GM21528 (cell line): ENCODE data around the gene FABP1.

Experiments
- ATAC-seq: cut with Tn5 transposase; IDR thresholded peaks from one replicate; pipeline ENCODE4 v1.9.1; 2021; ENCODE audit warnings: mild to moderate bottlenecking, moderate library complexity; ENCODE audit not compliant: unreplicated experiment, low FRiP score

FABP1 gene

DNA sequence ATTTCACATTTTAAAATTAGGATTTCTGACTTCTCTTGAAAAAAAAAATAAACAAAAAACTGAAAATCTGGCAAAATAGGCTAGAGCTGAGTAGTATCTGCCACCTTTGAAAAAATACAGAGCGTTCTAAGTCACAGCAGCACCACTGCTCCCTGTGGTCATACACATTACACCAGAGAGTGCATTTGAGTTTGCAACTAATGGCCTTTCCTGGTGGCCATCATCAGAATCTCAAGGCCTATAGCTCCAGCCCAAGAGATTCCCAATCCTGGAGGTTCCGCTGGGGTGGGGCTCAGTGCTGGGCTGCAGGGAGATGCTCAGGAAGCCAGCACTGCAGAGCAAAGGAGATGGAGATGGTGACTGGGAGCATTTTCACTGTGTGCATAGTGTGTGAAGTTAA is 42.8 kb downstream of the FABP1 start:
- ATAC-seq = no peak

DNA sequence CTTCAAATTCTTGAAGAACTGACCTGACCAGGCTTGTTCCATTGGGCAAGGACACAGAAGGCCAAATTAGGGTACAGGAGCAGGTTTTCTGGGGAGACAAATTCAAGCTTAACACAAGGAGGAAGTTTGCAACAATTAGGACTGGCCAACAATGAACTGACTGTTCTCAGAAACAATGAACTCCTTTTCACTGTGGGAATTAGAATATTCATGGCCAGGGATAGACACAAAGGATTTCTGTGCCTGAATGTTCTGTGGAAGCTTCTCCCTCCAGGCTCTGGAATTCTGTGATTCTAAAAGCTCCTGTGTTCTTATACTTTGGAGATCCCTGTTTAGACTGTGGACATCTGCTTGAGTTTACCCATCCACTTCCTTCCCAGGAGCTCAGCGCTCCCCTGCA is 45.1 kb downstream of the FABP1 start:
- no peak for ATAC-seq

DNA sequence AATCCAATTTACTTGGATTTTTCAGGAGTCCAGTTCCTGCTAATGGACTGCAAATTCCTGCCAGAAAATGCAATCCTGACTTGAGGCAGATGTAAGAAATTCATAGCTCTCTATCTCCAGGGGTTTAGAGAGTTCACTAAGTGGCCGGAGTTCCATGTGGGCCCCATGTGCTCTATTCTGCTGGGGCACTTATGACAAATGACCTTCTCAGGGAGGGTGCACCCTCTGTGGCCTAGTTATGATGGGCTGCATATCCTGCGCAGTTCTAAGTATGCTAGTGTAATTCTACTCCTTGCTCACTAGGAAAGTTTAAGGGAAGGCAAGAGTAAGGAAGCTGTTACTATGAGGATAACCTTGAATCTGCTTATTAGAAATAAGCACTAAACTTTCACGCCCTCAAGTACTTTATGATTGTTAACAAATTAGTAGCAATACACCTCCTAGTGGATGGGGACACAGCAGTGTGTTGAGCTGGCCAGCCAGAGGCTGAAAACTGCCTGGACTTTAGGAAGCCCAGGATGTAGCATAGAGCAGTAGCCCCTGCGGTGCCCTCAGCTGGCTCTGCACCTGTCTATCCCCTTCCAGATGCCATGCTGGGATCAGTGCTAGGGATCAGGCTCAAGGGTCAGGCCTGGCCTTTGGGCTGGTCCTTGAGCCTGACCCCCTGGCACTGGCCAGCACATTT is 45.8 kb downstream of the FABP1 start:
- no peak for ATAC-seq

DNA sequence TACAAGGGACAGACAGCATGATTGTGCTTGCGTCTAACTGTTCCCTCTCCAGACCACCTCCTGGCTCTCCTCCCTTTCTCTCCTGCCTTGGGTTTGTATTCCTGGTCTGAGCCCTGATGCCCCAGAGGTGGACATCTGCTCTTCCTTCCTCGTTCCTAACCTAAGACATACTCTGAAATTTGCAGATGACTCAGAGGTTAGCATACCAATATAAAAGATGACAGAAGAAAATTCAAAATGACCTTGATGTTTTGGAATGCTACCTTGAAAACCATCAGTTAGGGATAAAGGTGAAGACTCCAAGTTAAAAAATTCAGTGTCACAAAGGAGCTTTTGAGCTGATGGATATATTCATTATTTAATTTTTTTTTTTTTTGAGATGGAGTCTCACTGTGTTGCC is 47.3 kb downstream of the FABP1 start:
- no peak for ATAC-seq

DNA sequence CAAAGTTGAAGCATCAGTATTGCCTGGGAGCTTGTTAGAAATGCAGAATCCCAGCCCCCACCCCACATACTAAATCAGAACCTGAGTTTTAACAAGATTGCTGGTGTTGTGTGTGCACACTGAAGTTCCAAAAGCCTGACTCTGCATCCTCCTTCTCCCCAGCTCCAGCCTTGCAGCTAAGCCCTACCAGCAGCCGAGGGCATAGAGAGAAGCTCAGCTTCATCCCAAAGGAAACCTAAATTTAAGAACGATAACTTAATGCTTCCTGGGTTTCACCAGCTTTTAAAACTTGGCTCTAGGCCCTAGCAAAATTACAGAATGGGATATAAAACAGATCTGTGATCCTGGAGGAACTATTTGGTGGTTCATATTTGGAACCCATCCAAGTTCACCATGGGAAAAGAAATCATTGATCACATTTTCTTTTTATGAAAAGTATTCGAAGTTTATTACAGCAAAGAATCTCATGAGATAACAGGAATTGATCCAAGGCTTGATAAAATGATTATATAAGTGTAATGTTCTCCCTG is 49.2 kb downstream of the FABP1 start:
- ATAC-seq = no peak

DNA sequence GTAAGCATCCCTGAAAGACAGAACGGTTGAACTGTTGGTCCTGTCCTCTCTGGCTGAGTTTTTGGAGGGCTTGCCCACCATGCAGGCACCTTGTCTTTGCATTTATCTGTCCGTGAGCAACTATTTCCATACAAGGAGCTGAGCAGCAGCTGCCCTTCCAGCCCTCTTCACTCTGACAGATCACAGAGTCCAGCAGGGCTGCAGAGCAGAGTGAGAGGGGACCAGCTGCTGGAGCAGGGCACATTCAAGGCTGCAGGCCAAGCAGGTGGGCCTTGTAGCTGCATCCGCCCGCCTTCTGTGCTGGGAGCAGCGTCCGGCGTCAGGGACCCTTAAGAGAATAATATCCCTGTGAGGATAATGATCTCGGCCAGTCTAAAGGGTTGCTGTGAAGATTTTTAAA is 50.8 kb downstream of the FABP1 start:
- ATAC-seq = no peak

DNA sequence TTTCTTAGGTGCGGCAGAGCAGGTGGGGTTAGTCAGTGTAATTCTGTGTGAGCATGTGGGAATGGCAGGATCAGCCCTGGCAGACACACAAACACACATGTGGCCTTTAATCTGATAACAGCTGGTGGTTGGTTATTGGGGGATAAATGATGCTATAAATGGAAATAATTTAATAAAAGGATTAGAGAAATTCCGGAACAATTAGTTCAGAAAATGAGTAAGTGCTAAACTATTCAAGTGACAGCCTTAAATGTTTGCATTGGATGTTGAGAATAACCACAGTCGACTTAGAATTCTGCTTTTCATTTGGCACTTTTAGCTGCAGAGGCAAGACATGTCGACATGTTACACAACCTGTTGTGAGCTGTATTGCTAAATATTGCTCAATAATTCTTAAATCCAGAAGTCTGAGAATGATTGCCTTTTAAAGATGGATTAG is 53.0 kb downstream of the FABP1 start:
- ATAC-seq = no peak

DNA sequence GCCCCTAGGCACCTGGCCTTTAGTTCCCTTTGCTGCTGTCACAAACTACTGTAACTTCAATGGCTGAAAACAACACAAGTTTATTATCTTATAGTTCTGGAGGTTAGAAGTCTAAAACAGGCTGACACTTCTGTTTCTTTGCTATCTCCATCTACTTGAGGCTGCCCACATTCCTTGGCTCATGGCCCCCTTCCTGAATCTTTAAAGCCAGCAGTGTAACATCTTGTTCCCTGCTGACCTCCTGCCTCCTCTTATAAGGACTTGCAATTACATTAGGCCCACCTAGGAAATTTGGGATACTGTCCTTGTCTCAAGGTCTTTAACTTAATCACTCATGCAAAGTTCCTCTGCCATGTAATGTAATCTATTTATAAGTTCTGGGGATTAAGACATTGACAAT is 53.7 kb downstream of the FABP1 start:
- ATAC-seq = no peak
